Activated T-cell treated with anti-CD3 and anti-CD28 coated beads, Interleukin-2, amount 50 U/mL, for 1 hour (primary cell): Measurements from ENCODE around the gene PPARGC1A.

Experiments used
- DNase-seq: peaks from one replicate; pipeline ENCODE4 v3.0.0-alpha.2; 2020

The PPARGC1A gene

GRCh38 chr4:23909671-23910070 is 19.8 kb upstream of the PPARGC1A start:
- no peak for DNase-seq

- DNase-seq: no peak
These were observed 17.0 kb upstream of the PPARGC1A start for GRCh38 chr4:23906839-23907238.

- no peak for DNase-seq
These were observed 14.8 kb upstream of the PPARGC1A start for GRCh38 chr4:23904639-23905071.

GRCh38 chr4:23903859-23904438 is 14.1 kb upstream of the PPARGC1A start:
- no peak for DNase-seq

GRCh38 chr4:23902222-23902804 is 12.5 kb upstream of the PPARGC1A start:
- no peak for DNase-seq

GRCh38 chr4:23900636-23901035 is 10.8 kb upstream of the PPARGC1A start:
- no peak for DNase-seq

- DNase-seq: no peak
These were observed 9.7 kb upstream of the PPARGC1A start for GRCh38 chr4:23899565-23899964.

GRCh38 chr4:23897564-23898109 is 7.8 kb upstream of the PPARGC1A start:
- no peak for DNase-seq

GRCh38 chr4:23894021-23894420 is 4.2 kb upstream of the PPARGC1A start:
- DNase-seq: no peak

GRCh38 chr4:23891064-23891421 is 1.2 kb upstream of the PPARGC1A start:
- DNase-seq: no peak

- no peak for DNase-seq
These were observed 669 bp upstream of the PPARGC1A start for GRCh38 chr4:23890369-23891063.

- no peak for DNase-seq
These were observed 456 bp downstream of the PPARGC1A start for GRCh38 chr4:23889391-23889790.

- DNase-seq: no peak
These were observed 1.2 kb downstream of the PPARGC1A start for GRCh38 chr4:23888421-23889319.

GRCh38 chr4:23887989-23888388 is 1.9 kb downstream of the PPARGC1A start:
- no peak for DNase-seq

- DNase-seq: no peak
These were observed 2.7 kb downstream of the PPARGC1A start for GRCh38 chr4:23887173-23887572.

- no peak for DNase-seq
These were observed 3.8 kb downstream of the PPARGC1A start for GRCh38 chr4:23885943-23886590.

- no peak for DNase-seq
These were observed 5.1 kb downstream of the PPARGC1A start for GRCh38 chr4:23884741-23885140.

GRCh38 chr4:23884261-23884660 is 5.6 kb downstream of the PPARGC1A start:
- DNase-seq: no peak

GRCh38 chr4:23882976-23883531 is 6.8 kb downstream of the PPARGC1A start:
- no peak for DNase-seq

- no peak for DNase-seq
These were observed 8.0 kb downstream of the PPARGC1A start for GRCh38 chr4:23881674-23882337.

GRCh38 chr4:23881052-23881501 is 8.8 kb downstream of the PPARGC1A start:
- DNase-seq: no peak
